NCI-H1694 treated with DMSO at 0.1 percent for 48 hours (cell line): ENCODE measurements around the gene CCDC9B.
A peak's percentile ranks its signal among the peaks of the same experiment; 100 is the strongest.

ENCODE experiments used
- DNase-seq: peaks from one replicate; lab custom pipeline; 2025; lab: John Stamatoyannopoulos, UW

Gene CCDC9B

GRCh38 chr15:40340740-40341400, at the start of gene CCDC9B:
Gene CCDC9B, minus strand, starts transcription at chr15:40340939. Its CDS starts 120 bp downstream, at chr15:40340819.
- peak; percentile 69 for DNase-seq

- no peak for DNase-seq
Observed at GRCh38 chr15:40389824-40390595, 49.3 kb upstream of the CCDC9B start.

GRCh38 chr15:40388941-40389823, 48.4 kb upstream of the CCDC9B start:
- DNase-seq, result no peak

GRCh38 chr15:40386480-40386879, 45.7 kb upstream of the CCDC9B start:
- no peak for DNase-seq

- DNase-seq, result peak; percentile 87
Observed at GRCh38 chr15:40382580-40383456, 42.1 kb upstream of the CCDC9B start, which contains the start of gene KNSTRN. Gene KNSTRN, plus strand, starts transcription at chr15:40382721. Its CDS starts 115 bp downstream, at chr15:40382836.

- no peak for DNase-seq
Observed at GRCh38 chr15:40381818-40382529, 41.2 kb upstream of the CCDC9B start.

- no peak for DNase-seq
Observed at GRCh38 chr15:40380636-40381035, 39.9 kb upstream of the CCDC9B start.

GRCh38 chr15:40379853-40380252, 39.1 kb upstream of the CCDC9B start:
- DNase-seq, result no peak

- no peak for DNase-seq
Observed at GRCh38 chr15:40379374-40379773, 38.6 kb upstream of the CCDC9B start.

- no peak for DNase-seq
Observed at GRCh38 chr15:40377606-40378005, 36.9 kb upstream of the CCDC9B start.

- DNase-seq, result no peak
Observed at GRCh38 chr15:40372981-40373380, 32.2 kb upstream of the CCDC9B start.

- no peak for DNase-seq
Observed at GRCh38 chr15:40369971-40370370, 29.2 kb upstream of the CCDC9B start.

- DNase-seq, result no peak
Observed at GRCh38 chr15:40369474-40369869, 28.7 kb upstream of the CCDC9B start.

- no peak for DNase-seq
Observed at GRCh38 chr15:40368719-40369473, 28.2 kb upstream of the CCDC9B start.

GRCh38 chr15:40367686-40368611, 27.2 kb upstream of the CCDC9B start:
- peak; percentile 72 for DNase-seq

- no peak for DNase-seq
Observed at GRCh38 chr15:40367371-40367685, 26.6 kb upstream of the CCDC9B start.

GRCh38 chr15:40366457-40367370, 26.0 kb upstream of the CCDC9B start:
- DNase-seq, result no peak
